Glutamatergic neuron (in vitro differentiated cells): Measurements from ENCODE around the gene SKIL. TPM values are rescaled to one million over a fixed set of nuclear protein-coding genes. Genes with fewer than 3 reads are reported as not detected.

Experiments
- DNase-seq: peaks from one replicate; pipeline ENCODE4 v3.0.0; 2022
- H3K27ac Mint-ChIP-seq: one replicate; pipeline ENCODE4 v1.8.0; 2020; ENCODE audit warnings: mild to moderate bottlenecking, mixed read lengths, inconsistent platforms; ENCODE audit not compliant: unreplicated experiment
- H3K27me3 Mint-ChIP-seq: one replicate; pipeline ENCODE4 v1.8.0; 2020; ENCODE audit warnings: mild to moderate bottlenecking, moderate library complexity, mixed read lengths, inconsistent platforms; ENCODE audit not compliant: unreplicated experiment
- H3K36me3 Mint-ChIP-seq: one replicate; pipeline ENCODE4 v1.8.0; 2020; ENCODE audit warnings: mild to moderate bottlenecking, mixed read lengths, inconsistent platforms; ENCODE audit not compliant: unreplicated experiment
- H3K4me1 Mint-ChIP-seq: one replicate; pipeline ENCODE4 v1.8.0; 2020; ENCODE audit warnings: mild to moderate bottlenecking, low read depth, mixed read lengths, inconsistent platforms; ENCODE audit not compliant: unreplicated experiment
- H3K4me3 Mint-ChIP-seq: one replicate; pipeline ENCODE4 v1.8.0; 2020; ENCODE audit warnings: mild to moderate bottlenecking, mixed read lengths, inconsistent platforms; ENCODE audit not compliant: unreplicated experiment
- H3K9me3 Mint-ChIP-seq: one replicate; pipeline ENCODE4 v1.8.0; 2020; ENCODE audit warnings: mild to moderate bottlenecking, moderate library complexity, mixed read lengths, inconsistent platforms; ENCODE audit not compliant: unreplicated experiment
- CTCF ChIP-seq: fragments of 200-600 bp; sonication (generic); IDR thresholded peaks from one replicate; pipeline ENCODE4 v1.5.0; 2021; ENCODE audit not compliant: partially characterized antibody, unreplicated experiment
- total RNA-seq: library from RNA; stranded (reverse); fragmentation: NEBNext Ultra II Directional; extraction: Animal tissue kit (Norgen Biotek cat#: 25700); gene quantifications from one replicate; pipeline ENCODE4 v1.2.1, GENCODE V29; 2021; ENCODE audit not compliant: unreplicated experiment

SKIL gene
- total RNA-seq, 1 donor from 2014 or later = 52.3 TPM

- Mint-ChIP-seq H3K4me1 (peaks cover 9% of the 10 kb centered on the region), H3K4me3 (no peak overlapping the region), H3K27me3 (peaks cover 2% of the 10 kb centered on the region), H3K27ac (no peak overlapping the region), H3K9me3 (no peaks in the 10 kb centered on the region), H3K36me3 (no peaks in the 10 kb centered on the region)
- DNase-seq = no peak
- no peak for TF ChIP-seq CTCF
Observed at GRCh38 chr3:170367797-170368196, 10.3 kb downstream of the SKIL start.

- peaks cover 9% of the 10 kb centered on the region for H3K4me1 Mint-ChIP-seq
- H3K9me3 Mint-ChIP-seq = no peaks in the 10 kb centered on the region
- H3K27ac Mint-ChIP-seq = no peak overlapping the region
- no peaks in the 10 kb centered on the region for H3K36me3 Mint-ChIP-seq
- no peak for DNase-seq
- H3K4me3 Mint-ChIP-seq = no peak overlapping the region
- H3K27me3 Mint-ChIP-seq = peaks cover 2% of the 10 kb centered on the region
- peak; percentile 41 for TF ChIP-seq CTCF
Observed at GRCh38 chr3:170368921-170369320, 11.4 kb downstream of the SKIL start.

GRCh38 chr3:170372190-170372879 lies 14.8 kb downstream of the SKIL start:
- no peak for TF ChIP-seq CTCF
- Mint-ChIP-seq H3K27ac (no peak overlapping the region), H3K9me3 (no peaks in the 10 kb centered on the region), H3K27me3 (no peaks in the 10 kb centered on the region), H3K4me3 (peak overlapping the region; percentile 55), H3K36me3 (no peaks in the 10 kb centered on the region), H3K4me1 (peaks cover 9% of the 10 kb centered on the region)
- no peak for DNase-seq

- peaks cover 2% of the 10 kb centered on the region for H3K9me3 Mint-ChIP-seq
- H3K27ac Mint-ChIP-seq = no peak overlapping the region
- no peaks in the 10 kb centered on the region for H3K27me3 Mint-ChIP-seq
- DNase-seq = no peak
- no peaks in the 10 kb centered on the region for H3K4me1 Mint-ChIP-seq
- H3K4me3 Mint-ChIP-seq = no peak overlapping the region
- TF ChIP-seq CTCF = no peak
- H3K36me3 Mint-ChIP-seq = peaks cover 6% of the 10 kb centered on the region
Observed at GRCh38 chr3:170383567-170383966, 26.1 kb downstream of the SKIL start.

- DNase-seq = no peak
- peaks cover 6% of the 10 kb centered on the region for H3K36me3 Mint-ChIP-seq
- no peaks in the 10 kb centered on the region for H3K27me3 Mint-ChIP-seq
- H3K4me1 Mint-ChIP-seq = no peaks in the 10 kb centered on the region
- peaks cover 2% of the 10 kb centered on the region for H3K9me3 Mint-ChIP-seq
- no peak overlapping the region for H3K27ac Mint-ChIP-seq
- TF ChIP-seq CTCF = no peak
- no peak overlapping the region for H3K4me3 Mint-ChIP-seq
Observed at GRCh38 chr3:170386468-170386867, 29.0 kb downstream of the SKIL start.
